Jurkat, Clone E6-1 (cell line): ENCODE results near the gene NKX3-2.

Source experiments
- DNase-seq: peaks from one replicate; pipeline ENCODE4 v3.0.0-alpha.2; 2011; ENCODE audit warnings: low read depth, low spot score
- H3K4me3 ChIP-seq: 2 replicates; pipeline ENCODE4 v1.5.1; 2011; ENCODE audit warnings: mild to moderate bottlenecking, low read length, control low read depth, moderate library complexity

The NKX3-2 gene

GRCh38 chr4:13522282-13523104, 21.8 kb downstream of the NKX3-2 start:
- no peak overlapping the region for H3K4me3 ChIP-seq

GRCh38 chr4:13521047-13521446, 23.3 kb downstream of the NKX3-2 start:
- no peak for DNase-seq
- no peak overlapping the region for H3K4me3 ChIP-seq

More at GRCh38 chr4:13522282-13523104, 21.8 kb downstream of the NKX3-2 start:
- no peak for DNase-seq

GRCh38 chr4:13516315-13516860, 27.9 kb downstream of the NKX3-2 start:
- H3K4me3 ChIP-seq = no peak overlapping the region
- no peak for DNase-seq

- no peak for DNase-seq
- no peak overlapping the region for H3K4me3 ChIP-seq
These were observed 29.0 kb downstream of the NKX3-2 start for GRCh38 chr4:13515268-13515667.

GRCh38 chr4:13514722-13515121, 29.6 kb downstream of the NKX3-2 start:
- no peak for DNase-seq

DNA sequence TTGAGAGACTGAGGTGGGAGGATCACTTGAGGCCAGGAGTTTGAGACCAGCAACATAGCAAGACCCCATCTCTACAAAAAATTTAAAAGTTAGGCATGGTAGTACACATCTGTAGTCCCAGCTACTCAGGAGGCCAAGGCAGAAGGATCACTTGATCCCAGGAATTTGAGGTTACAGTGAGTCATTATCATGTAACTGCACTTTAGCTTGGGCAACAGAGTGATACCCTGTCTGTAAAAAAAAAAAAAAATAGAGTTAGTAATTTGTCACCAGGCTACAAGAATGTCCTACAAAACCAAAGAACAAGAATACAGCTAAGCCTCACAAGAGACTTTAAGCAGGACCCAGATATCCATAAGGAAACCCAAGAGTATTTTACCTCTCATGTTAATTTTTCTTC, 33.2 kb downstream of the NKX3-2 start:
- no peak overlapping the region for H3K4me3 ChIP-seq
- DNase-seq = no peak

More at GRCh38 chr4:13514722-13515121, 29.6 kb downstream of the NKX3-2 start:
- H3K4me3 ChIP-seq = no peak overlapping the region

- no peak for DNase-seq
- no peak overlapping the region for H3K4me3 ChIP-seq
These were observed 34.9 kb downstream of the NKX3-2 start for GRCh38 chr4:13509442-13509841.

- no peak for DNase-seq
- no peak overlapping the region for H3K4me3 ChIP-seq
These were observed 39.9 kb downstream of the NKX3-2 start for GRCh38 chr4:13504374-13504773.

- no peak for DNase-seq
- no peak overlapping the region for H3K4me3 ChIP-seq
These were observed 45.8 kb downstream of the NKX3-2 start for GRCh38 chr4:13498469-13498868.

DNA sequence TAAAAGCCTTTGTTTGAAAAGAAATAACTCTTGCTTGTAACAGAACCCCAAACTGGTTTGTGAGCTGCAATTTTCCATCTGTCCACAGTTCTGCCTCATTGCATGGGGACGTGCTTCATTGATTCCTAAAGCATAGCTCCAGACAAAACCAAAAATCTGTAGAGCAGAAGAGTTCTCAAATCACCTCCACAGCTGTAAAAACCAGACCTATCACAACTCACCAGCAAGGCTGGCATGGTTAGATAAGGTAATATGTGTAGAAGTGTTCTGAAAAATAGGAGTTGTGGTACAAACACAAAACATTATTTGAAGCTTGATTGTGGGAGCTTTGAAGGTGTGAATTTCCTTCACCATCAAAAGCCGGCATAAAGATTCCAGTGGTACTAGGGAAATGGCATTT, 47.7 kb downstream of the NKX3-2 start:
- no peak for DNase-seq
- H3K4me3 ChIP-seq = no peak overlapping the region

DNA sequence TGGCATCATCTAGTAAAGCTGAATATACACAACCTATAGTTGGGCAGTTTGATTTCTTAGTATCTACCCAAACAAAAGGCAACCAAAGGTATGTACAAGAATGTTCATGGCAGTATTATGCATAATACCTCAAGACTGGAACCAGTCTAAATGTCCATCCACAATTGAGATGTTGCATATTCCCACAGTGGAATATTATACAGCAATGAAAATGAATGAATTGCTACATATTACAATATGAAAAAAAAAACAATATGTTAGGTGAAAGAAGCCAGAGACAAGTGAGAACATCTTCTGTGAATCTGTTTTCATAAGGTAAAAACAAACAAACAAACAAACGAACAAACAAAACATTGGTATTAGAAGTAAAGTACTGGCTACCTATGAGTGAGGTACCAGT, 48.6 kb downstream of the NKX3-2 start:
- no peak for DNase-seq
- H3K4me3 ChIP-seq = no peak overlapping the region

GRCh38 chr4:13493793-13494192, 50.5 kb downstream of the NKX3-2 start:
- DNase-seq = no peak
- H3K4me3 ChIP-seq = no peak overlapping the region

DNA sequence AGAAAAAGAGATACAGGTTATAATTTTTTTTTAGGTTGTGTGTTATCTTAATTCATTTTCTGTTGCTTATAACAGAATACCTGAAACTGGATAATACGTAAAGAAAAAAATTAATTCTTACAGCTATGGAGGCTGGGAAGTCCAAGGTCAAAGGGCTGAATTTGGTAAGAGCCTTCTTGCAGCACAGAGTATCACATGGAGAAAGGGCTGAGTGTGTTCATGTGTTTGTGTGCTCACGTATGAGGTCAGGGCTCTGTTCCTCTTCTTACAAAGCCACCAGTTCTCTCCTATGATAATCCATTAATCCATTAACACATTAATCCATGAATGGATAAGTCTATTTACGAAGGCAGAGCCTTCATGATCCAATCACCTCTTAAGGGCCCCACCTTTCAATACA, 51.6 kb downstream of the NKX3-2 start:
- H3K4me3 ChIP-seq = no peak overlapping the region
- no peak for DNase-seq
